ENCODE measurements around the gene SLC35B1. TPM values are rescaled to one million over a fixed set of nuclear protein-coding genes. Genes with fewer than 3 reads are reported as not detected.
A peak's percentile ranks its signal among the peaks of the same experiment; 100 is the strongest.
"Not testable (repeated sequence)": the region's sequence is repeated elsewhere in the genome, so short reads cannot be mapped to it uniquely, and the experiment has no call there.

The SLC35B1 gene
- total RNA-seq, 1 donor from 2014 or later, result 79.5 TPM

DNA sequence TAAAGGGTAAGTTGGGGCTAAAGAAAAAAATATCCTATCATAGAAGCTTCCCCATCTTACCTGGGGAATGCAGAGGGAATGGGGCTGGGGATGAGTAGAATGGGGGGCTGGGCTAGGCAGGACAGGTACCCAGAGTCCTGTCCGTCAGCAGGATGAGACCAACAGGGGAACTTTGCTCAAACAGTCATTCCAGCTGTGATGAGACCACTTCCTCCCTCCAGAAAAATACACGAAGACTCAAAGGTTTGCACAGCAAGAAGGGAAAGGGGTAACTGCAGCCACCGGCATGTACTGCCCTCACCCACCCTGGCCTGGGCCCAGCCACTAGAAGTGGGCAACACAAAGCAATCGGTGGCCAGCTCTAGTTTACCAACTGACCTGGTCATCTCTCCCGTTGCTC lies 20.7 kb upstream of the SLC35B1 start:
- Mint-ChIP-seq H3K36me3 (ENCODE audit: low read depth) (peaks cover 59% of the 10 kb centered on the region), H3K4me3 (no peak overlapping the region), H3K4me1 (peaks cover 24% of the 10 kb centered on the region), H3K27ac (peak overlapping the region; percentile 2), H3K27me3 (no peaks in the 10 kb centered on the region), H3K9me3 (no peaks in the 10 kb centered on the region)
- intact Hi-C loops (cut with micrococcal nuclease), result no loop called here
- DNase-seq, result no peak

DNA sequence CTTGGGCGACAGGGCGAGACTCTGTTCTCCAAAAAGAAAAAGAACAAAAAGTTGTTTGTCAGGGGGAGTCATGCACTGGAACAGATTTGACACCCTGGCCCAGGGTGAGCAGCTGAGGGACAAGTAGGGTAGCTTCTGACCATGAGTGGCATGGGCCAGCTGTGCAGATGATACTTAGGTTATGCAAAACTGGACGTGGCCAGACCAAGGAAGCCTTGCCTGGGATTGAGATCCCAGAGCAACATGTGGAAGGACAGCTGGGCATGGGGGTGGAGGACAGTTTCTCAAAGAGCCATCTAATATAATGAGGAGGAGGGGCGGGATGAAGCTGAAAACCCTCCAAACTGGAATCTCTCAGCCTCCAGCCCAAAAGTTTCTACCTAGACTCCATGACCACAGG lies 19.6 kb upstream of the SLC35B1 start:
- no peaks in the 10 kb centered on the region for H3K27me3 Mint-ChIP-seq
- H3K9me3 Mint-ChIP-seq, result no peaks in the 10 kb centered on the region
- DNase-seq, result no peak
- H3K4me3 Mint-ChIP-seq, result no peak overlapping the region
- intact Hi-C loops (cut with micrococcal nuclease), result no loop called here
- H3K4me1 Mint-ChIP-seq, result peaks cover 24% of the 10 kb centered on the region
- H3K36me3 Mint-ChIP-seq (ENCODE audit: low read depth), result peaks cover 53% of the 10 kb centered on the region
- peak overlapping the region; percentile 25 for H3K27ac Mint-ChIP-seq

DNA sequence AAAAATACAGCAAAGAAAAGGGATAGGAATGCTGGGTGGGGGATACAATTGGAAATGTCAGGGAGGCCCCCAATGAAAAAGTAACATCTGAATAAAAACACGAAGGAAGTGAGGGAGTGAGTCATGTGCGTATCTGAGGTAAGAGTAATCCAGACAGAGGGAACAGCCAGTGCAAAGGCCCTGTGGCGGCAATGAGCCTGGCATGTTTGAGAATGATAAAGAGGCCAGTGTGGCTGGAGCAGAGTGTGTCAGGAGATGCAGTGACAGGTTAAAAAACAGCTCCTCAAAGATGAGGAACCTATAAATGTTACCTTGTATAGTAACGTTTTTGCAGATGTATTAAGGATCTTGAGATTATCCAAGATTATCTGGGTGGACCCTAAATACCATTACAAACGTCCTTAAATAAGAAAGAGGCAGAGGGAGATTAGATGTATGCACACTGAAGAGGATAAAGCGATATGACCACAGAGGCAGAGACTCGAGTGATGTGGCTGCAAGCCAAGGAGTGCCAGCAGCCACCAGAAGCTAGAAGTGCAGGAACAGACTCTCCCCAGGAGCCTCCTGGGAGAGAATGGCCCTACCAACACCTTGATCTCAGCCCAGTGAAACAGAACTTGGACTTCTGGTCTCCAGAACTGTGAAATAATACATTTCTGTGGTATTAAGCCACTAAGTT lies 17.8 kb upstream of the SLC35B1 start:
- Mint-ChIP-seq H3K27me3 (no peaks in the 10 kb centered on the region), H3K27ac (no peak overlapping the region), H3K36me3 (ENCODE audit: low read depth) (peaks cover 48% of the 10 kb centered on the region), H3K4me1 (peaks cover 15% of the 10 kb centered on the region), H3K4me3 (no peak overlapping the region), H3K9me3 (no peaks in the 10 kb centered on the region)
- DNase-seq, result no peak
- intact Hi-C loops (cut with micrococcal nuclease), result no loop called here

DNA sequence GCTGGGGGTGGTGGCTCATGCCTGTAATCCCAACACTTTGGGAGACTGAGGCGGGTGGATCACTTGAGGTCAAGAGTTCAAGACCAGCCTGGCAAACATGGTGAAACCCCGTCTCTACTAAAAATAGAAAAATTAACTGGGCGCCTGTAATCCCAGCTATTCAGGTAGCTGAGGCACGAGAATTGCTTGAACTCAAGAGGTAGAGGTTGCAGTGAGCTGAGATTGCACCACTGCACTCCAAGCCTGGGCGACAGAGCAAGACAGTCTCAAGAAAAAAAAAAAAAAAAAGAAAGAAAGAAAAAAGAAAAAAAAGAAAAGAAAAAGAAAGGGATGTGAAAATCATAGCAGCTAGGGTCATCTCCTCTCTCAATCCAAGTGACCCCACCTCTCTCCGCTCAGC lies 16.8 kb upstream of the SLC35B1 start:
- peaks cover 52% of the 10 kb centered on the region for H3K36me3 Mint-ChIP-seq (ENCODE audit: low read depth)
- H3K27ac Mint-ChIP-seq; H3K4me3 Mint-ChIP-seq; H3K9me3 Mint-ChIP-seq; DNase-seq; H3K27me3 Mint-ChIP-seq; intact Hi-C loops (cut with micrococcal nuclease): not testable (repeated sequence)
- peaks cover 14% of the 10 kb centered on the region for H3K4me1 Mint-ChIP-seq

DNA sequence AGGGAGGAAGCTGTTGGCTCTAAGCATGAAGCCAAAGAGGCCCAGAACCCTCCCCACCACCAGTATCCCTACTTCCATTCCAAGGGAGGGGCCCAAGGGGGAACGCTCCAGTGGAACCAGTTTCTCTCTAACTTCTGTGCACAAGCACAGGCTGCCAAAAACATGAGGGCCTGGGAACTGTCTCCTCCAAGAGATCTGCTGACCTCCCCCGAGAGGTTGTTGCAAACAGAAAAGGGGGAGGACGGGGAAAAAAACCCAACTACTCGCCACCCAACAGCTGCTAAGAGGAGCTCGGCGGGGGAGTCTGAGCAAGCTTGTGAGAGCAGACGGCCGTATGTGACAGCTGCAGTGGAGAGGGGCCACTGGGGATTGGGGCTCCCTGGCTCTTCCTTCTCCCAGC lies 15.7 kb upstream of the SLC35B1 start:
- intact Hi-C loops (cut with micrococcal nuclease), result no loop called here
- Mint-ChIP-seq H3K4me1 (peaks cover 6% of the 10 kb centered on the region), H3K36me3 (ENCODE audit: low read depth) (peaks cover 51% of the 10 kb centered on the region), H3K27me3 (no peaks in the 10 kb centered on the region), H3K9me3 (no peaks in the 10 kb centered on the region), H3K4me3 (no peak overlapping the region), H3K27ac (no peak overlapping the region)
- DNase-seq, result no peak

DNA sequence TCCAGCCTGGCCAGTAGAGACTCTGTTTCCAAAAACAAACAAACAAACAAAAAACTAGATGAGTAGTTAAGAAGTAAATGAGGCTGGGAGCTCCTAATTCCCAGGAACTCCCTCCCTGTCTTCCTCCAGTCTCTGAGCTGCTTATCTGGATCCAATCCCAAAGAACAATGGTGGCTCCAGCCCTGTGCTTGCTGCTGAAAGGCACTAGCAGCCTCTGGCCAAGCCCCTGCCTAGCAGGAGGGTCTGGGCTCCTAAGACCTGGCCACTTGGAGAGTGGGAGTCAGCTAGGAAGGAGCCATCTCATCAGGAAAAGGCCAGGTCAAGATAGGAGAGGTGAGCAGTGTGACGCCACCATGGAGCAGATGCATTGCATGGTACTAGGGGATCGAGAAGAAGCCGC lies 14.3 kb upstream of the SLC35B1 start:
- H3K4me1 Mint-ChIP-seq, result peaks cover 9% of the 10 kb centered on the region
- no peaks in the 10 kb centered on the region for H3K9me3 Mint-ChIP-seq
- no peak overlapping the region for H3K27ac Mint-ChIP-seq
- no peak for DNase-seq
- no peaks in the 10 kb centered on the region for H3K27me3 Mint-ChIP-seq
- peaks cover 55% of the 10 kb centered on the region for H3K36me3 Mint-ChIP-seq (ENCODE audit: low read depth)
- no peak overlapping the region for H3K4me3 Mint-ChIP-seq
- intact Hi-C loops (cut with micrococcal nuclease), result no loop called here

DNA sequence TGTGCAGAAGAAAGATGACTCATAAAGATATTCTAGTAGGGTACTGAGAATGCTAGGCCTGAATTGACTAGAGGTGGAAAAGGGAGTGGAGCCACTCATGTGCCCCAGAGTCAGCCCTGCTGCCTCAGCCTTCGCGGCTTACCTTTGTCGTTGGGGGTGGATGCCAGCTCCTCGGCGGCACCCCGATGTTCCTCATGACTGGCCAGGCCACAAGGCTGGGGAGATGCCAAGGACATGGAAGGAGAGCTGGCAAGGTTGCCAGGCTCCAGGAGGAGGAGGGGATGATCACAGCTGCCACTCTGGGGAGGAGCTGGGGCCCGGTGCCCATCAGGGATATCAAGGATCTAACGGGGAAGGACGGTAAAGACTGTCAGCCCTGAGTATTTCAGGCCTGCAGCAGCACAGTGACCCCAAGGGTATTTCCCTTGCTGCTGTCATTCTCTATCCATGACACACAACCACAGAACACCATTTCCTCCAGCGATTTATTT lies 9.7 kb upstream of the SLC35B1 start:
- H3K9me3 Mint-ChIP-seq, result no peaks in the 10 kb centered on the region
- H3K36me3 Mint-ChIP-seq (ENCODE audit: low read depth), result peaks cover 52% of the 10 kb centered on the region
- no peak overlapping the region for H3K4me3 Mint-ChIP-seq
- peaks cover 26% of the 10 kb centered on the region for H3K4me1 Mint-ChIP-seq
- no peaks in the 10 kb centered on the region for H3K27me3 Mint-ChIP-seq
- intact Hi-C loops (cut with micrococcal nuclease), result loop anchor here (2.0 kb wide), 2 partner anchors 23 to 71 kb away; partner anchors contain the start of gene KAT7
- DNase-seq, result no peak
- H3K27ac Mint-ChIP-seq, result peak overlapping the region; percentile 85

DNA sequence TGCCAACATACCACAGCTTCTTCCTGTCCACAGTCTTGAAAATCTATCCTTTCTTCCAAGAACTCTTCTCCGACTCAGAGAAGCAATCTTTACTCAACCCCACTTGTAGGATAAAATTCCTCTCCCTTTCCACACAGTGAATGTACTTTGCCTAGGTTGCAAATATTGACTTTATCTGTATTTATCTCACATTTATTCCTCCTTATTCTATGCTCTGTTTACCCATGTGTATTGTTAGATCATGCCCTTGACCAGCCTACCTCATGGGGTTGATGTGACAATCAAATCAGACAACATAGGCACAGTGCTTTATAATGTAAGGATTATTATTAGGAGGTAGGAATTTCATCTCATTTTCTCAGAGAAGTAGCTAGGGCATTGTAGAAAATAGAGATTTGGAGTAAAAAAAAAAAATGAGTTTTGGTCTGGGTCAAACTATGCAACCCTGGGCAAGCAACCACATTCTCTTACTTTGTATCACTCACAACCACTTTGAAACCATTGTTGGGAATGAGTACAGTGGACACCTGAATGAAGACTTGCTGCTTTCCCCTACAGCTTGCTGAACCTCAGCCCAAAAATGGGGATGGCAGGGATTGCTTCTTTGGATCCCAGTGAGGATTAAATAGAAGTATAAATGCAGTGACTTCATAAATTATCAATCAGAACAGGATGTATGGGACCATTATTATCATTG lies 9.1 kb upstream of the SLC35B1 start:
- no peaks in the 10 kb centered on the region for H3K9me3 Mint-ChIP-seq
- intact Hi-C loops (cut with micrococcal nuclease), result loop anchor here (2.0 kb wide), 2 partner anchors 24 to 72 kb away; partner anchors contain the start of gene KAT7
- peaks cover 26% of the 10 kb centered on the region for H3K4me1 Mint-ChIP-seq
- no peak for DNase-seq
- H3K4me3 Mint-ChIP-seq, result no peak overlapping the region
- peaks cover 50% of the 10 kb centered on the region for H3K36me3 Mint-ChIP-seq (ENCODE audit: low read depth)
- H3K27ac Mint-ChIP-seq, result peak overlapping the region; percentile 88
- H3K27me3 Mint-ChIP-seq, result no peaks in the 10 kb centered on the region

DNA sequence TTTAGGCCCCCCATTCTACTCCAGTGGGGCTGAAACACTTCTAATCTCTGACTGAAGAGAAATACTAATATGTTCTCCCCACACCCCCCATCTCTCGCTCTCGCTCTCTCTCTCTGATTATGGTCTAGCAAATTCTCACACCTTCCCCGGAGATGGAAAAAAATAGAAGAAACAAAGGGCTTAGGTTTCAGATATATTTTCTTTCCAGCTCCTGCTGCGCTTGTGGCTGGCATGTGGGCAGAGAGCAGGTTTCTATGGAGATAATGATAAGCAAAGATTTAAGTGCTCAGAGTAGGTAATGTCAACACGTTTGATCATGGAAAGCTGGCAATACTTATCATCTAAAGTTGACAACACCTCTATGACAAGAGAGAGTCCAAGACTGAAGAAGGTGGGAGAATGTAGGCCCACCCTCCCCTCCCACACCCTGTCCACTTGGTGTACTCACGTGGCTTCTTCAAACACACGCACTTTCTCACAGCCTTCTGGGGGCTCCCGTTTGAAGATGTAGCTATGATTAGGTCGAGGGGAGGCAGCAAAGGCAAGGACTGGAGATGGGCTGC lies 8.0 kb upstream of the SLC35B1 start:
- intact Hi-C loops (cut with micrococcal nuclease), result loop anchor here (2.0 kb wide), 2 partner anchors 25 to 73 kb away; partner anchors contain the start of gene KAT7
- Mint-ChIP-seq H3K36me3 (ENCODE audit: low read depth) (peaks cover 53% of the 10 kb centered on the region), H3K9me3 (no peaks in the 10 kb centered on the region), H3K27ac (peak overlapping the region; percentile 88), H3K4me1 (peaks cover 26% of the 10 kb centered on the region), H3K4me3 (peak overlapping the region; percentile 43), H3K27me3 (no peaks in the 10 kb centered on the region)
- no peak for DNase-seq

DNA sequence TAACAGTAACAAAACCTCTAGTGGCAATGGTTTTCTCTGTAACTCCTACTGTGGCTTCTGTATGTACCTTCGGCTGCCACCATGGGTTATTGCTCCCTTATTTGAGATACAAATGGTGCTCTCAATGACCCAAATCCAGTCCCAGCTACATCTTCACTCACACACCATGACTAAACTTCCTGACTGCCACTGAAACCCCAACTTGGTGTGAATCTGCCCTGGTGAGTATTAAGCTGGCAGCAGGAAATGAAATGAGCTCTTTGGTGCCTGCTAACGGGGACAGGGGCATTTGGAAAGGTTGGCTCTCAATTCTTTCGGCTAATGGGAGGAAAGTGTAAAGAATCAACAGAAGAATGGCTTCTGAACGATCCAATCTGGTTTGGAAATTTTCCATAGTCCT lies 7.5 kb upstream of the SLC35B1 start:
- peak overlapping the region; percentile 43 for H3K4me3 Mint-ChIP-seq
- peaks cover 26% of the 10 kb centered on the region for H3K4me1 Mint-ChIP-seq
- intact Hi-C loops (cut with micrococcal nuclease), result no loop called here

DNA sequence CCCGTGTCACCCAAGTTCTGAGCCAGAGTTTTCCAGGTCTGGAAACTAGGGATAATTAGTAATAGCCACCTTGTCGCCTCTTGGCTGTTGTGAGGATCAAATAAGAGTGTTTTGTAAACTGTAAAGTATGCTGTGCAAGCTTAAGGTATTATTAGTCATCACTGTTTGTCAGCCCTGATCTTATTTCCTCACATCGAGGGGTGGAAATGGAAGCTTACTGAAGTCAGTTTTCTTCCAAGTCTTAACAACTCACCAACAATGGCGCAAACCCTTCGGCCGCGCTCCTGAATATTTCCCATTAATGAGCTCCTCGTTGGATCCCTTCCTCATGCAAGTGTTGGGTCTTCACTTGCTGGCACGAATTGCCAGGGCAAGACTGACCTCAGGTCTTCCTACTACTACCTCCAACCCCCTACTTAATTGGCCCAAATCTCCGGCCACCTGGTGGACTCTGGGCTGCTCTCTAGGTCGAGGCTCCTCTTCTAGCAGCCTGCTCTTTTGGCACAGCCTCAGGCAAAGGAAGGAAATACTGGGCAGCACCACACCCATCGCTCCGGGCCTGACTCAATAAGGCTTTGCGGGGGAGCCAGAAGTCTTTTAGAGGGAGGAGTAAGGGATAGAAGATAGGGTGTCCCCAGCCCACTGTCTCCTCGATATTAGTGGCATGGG lies 885 bp upstream of the SLC35B1 start:
- intact Hi-C loops (cut with micrococcal nuclease), result loop anchor here (1.0 to 10.0 kb wide), 10 partner anchors 12 to 387 kb away; partner anchors contain the start of genes DLX3, FAM117A, KAT7 and PDK2
- DNase-seq, result peak; percentile 64
- Mint-ChIP-seq H3K4me1 (peaks cover 28% of the 10 kb centered on the region), H3K27ac (peak overlapping the region; percentile 99), H3K9me3 (no peaks in the 10 kb centered on the region), H3K4me3 (peak overlapping the region; percentile 96), H3K27me3 (no peaks in the 10 kb centered on the region), H3K36me3 (ENCODE audit: low read depth) (peaks cover 33% of the 10 kb centered on the region)

More for the DNA sequence above, 7.5 kb upstream of the SLC35B1 start:
- Mint-ChIP-seq H3K9me3 (no peaks in the 10 kb centered on the region), H3K27ac (peak overlapping the region; percentile 88), H3K27me3 (no peaks in the 10 kb centered on the region), H3K36me3 (ENCODE audit: low read depth) (peaks cover 54% of the 10 kb centered on the region)
- DNase-seq, result no peak

DNA sequence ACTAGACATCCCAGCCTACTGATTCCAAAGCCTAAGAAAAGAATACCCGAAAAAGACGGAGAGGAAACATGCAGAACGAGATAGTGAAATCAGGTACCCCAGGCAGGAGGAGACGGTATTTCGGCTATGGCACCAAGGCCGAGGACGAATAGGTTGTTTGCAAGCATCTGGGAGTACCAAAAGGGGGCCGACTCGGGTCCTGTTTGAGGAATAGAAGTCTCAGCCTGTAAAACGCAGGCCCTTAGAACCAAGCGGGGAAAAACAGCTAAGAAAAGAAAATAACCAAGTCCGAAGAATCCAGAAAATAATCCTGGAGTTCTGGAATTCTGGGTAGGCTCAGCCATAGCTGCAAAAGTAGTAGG lies 537 bp downstream of the SLC35B1 start:
- no peaks in the 10 kb centered on the region for H3K9me3 Mint-ChIP-seq
- H3K4me1 Mint-ChIP-seq, result peaks cover 30% of the 10 kb centered on the region
- H3K27me3 Mint-ChIP-seq, result no peaks in the 10 kb centered on the region
- DNase-seq, result peak; percentile 81
- peak overlapping the region; percentile 96 for H3K4me3 Mint-ChIP-seq
- intact Hi-C loops (cut with micrococcal nuclease), result loop anchor here (5.0 to 10.0 kb wide), 2 partner anchors 288 to 290 kb away; partner anchors contain the start of gene DLX3
- peaks cover 42% of the 10 kb centered on the region for H3K36me3 Mint-ChIP-seq (ENCODE audit: low read depth)
- peak overlapping the region; percentile 99 for H3K27ac Mint-ChIP-seq

DNA sequence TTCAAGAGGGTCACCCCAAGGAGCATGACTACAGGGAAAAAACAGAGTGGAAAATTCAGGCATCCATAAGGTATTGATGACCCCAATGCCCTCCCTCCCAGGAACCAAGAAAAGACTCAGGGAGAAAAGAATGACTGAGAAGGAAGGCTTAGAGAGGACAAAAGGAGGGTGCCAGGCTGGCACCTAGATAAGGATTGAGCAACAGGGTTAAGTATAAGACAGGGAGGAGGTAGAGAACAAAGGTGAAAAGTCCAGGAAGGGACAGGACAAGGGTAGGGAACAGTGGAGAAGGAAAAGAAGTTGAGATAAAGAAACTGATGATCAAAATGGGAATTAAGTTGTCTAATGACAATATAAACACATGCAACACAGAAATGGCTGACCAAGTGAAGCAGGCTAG lies 2.5 kb downstream of the SLC35B1 start:
- Mint-ChIP-seq H3K4me1 (peaks cover 31% of the 10 kb centered on the region), H3K9me3 (no peaks in the 10 kb centered on the region), H3K4me3 (peak overlapping the region; percentile 58), H3K27ac (no peak overlapping the region), H3K27me3 (no peaks in the 10 kb centered on the region), H3K36me3 (ENCODE audit: low read depth) (peaks cover 50% of the 10 kb centered on the region)
- intact Hi-C loops (cut with micrococcal nuclease), result loop anchor here (5.0 to 10.0 kb wide), 2 partner anchors 288 to 290 kb away; partner anchors contain the start of gene DLX3
- DNase-seq, result no peak

Data from activated CD4-positive, alpha-beta T cell treated with anti-CD3 and anti-CD28 coated beads, Interleukin-2, amount 10 ng/mL, durations not matched to agents 24 days and 14 days (primary cell).